ENCODE data around the gene TMEM191B.
"Not testable (repeated sequence)": the region's sequence is repeated elsewhere in the genome, so short reads cannot be mapped to it uniquely, and the experiment has no call there.

GRCh38 chr22:18522762-18523161 lies 4.8 kb upstream of the TMEM191B start:
- not testable (repeated sequence) for TF ChIP-seq CTCF (IDR thresholded peaks at IDR 0.05); POLR2AphosphoS5 (IDR thresholded peaks at IDR 0.05); POLR2A (IDR thresholded peaks at IDR 0.05); EP300 (IDR thresholded peaks at IDR 0.05; ENCODE audit: low read depth)
